Measurements from ENCODE around the gene ADGRE2. TPM values are rescaled to one million over a fixed set of nuclear protein-coding genes. Genes with fewer than 3 reads are reported as not detected.
"Not testable (repeated sequence)": the region's sequence is repeated elsewhere in the genome, so short reads cannot be mapped to it uniquely, and the experiment has no call there.

ADGRE2 gene
- total RNA-seq, 4 donors from 2014 or later: 0.26 to 2.2 (median 0.65) TPM

DNA sequence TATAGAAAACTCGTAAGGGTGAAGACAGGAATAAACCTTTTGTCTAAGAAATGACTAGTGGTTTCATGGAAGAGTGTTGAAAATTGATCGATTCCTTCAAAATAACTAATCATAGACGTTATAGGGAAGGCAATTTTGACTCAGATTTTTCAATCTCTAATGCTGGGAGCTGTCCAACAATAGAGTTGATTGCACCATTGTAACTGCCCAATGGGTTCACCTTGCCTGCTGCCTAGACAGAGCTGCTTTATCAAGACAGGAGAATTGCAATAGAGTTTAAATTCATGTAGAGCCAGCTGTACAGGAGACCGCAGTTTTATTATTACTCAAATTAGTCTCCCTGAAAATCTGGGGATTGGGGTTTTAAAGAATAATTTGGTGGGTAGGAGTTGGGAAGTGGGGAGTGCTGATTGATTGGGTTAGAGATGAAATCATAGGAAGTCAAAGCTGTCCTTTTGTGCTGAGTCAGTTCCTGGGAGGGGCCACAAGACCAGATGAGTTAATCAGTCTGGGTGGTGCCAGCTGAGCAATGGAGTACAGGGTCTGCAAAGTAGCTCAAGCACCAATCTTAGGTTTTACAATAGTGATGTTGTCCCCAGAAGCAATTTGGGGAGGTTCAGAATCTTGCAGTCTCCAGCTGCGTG, 16.8 kb upstream of the ADGRE2 start:
- intact Hi-C loops (cut with DNase I; ENCODE audit: low total_unique reads): no loop called here
- no peak overlapping the region for H3K4me3 ChIP-seq
- H3K27ac ChIP-seq: no peak overlapping the region
- no peaks in the 10 kb centered on the region for H3K27me3 ChIP-seq
- H3K36me3 ChIP-seq: no peaks in the 10 kb centered on the region
- no peaks in the 10 kb centered on the region for H3K9me3 ChIP-seq
- no peaks in the 10 kb centered on the region for H3K4me1 ChIP-seq
- no peak for DNase-seq
- TF ChIP-seq, protein P1, sequence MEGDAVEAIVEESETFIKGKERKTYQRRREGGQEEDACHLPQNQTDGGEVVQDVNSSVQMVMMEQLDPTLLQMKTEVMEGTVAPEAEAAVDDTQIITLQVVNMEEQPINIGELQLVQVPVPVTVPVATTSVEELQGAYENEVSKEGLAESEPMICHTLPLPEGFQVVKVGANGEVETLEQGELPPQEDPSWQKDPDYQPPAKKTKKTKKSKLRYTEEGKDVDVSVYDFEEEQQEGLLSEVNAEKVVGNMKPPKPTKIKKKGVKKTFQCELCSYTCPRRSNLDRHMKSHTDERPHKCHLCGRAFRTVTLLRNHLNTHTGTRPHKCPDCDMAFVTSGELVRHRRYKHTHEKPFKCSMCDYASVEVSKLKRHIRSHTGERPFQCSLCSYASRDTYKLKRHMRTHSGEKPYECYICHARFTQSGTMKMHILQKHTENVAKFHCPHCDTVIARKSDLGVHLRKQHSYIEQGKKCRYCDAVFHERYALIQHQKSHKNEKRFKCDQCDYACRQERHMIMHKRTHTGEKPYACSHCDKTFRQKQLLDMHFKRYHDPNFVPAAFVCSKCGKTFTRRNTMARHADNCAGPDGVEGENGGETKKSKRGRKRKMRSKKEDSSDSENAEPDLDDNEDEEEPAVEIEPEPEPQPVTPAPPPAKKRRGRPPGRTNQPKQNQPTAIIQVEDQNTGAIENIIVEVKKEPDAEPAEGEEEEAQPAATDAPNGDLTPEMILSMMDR (IDR thresholded peaks at IDR 0.05): no peak
- TF ChIP-seq POLR2A (IDR thresholded peaks at IDR 0.05): no peak

DNA sequence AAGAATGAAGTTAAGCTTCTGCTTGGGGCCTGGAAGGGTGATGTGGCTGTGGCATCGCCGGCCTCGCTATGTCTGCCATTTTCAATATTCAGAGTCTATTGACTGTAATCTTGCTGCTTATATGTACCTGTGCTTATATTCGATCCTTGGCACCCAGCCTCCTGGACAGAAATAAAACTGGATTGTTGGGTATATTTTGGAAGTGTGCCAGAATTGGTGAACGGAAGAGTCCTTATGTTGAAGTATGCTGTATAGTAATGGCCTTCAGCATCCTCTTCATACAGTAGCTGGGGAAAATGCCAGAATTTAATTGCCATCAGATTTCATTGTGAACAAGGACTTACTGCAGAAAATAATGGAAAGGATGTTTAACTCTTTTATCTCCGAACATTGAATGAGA, 13.9 kb upstream of the ADGRE2 start:
- H3K4me3 ChIP-seq; H3K36me3 ChIP-seq; H3K27ac ChIP-seq; DNase-seq; intact Hi-C loops (cut with DNase I; ENCODE audit: low total_unique reads); H3K4me1 ChIP-seq; H3K9me3 ChIP-seq; H3K27me3 ChIP-seq: not testable (repeated sequence)

DNA sequence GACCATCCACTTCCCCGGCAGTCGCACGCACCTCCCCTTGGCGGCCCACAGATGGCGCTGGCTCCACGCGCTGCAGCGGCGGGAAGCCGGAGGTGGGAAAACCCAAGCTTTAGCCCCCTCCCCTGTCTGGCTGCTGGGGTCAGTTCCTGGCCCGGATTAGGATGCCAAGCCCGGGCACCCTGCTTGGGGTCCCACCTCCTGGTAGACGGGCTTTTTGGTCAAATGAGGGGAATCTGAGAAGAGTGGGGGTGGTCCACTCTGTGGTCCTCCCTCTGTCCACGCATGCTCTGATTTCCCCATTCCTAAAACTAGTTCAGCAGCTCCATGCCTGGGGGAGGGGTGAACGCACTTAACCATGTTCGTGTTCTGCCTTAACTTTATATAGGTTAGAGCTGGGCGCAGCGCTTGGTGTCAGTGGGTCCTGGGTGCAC, 8.1 kb upstream of the ADGRE2 start:
- H3K27me3 ChIP-seq: no peaks in the 10 kb centered on the region

DNA sequence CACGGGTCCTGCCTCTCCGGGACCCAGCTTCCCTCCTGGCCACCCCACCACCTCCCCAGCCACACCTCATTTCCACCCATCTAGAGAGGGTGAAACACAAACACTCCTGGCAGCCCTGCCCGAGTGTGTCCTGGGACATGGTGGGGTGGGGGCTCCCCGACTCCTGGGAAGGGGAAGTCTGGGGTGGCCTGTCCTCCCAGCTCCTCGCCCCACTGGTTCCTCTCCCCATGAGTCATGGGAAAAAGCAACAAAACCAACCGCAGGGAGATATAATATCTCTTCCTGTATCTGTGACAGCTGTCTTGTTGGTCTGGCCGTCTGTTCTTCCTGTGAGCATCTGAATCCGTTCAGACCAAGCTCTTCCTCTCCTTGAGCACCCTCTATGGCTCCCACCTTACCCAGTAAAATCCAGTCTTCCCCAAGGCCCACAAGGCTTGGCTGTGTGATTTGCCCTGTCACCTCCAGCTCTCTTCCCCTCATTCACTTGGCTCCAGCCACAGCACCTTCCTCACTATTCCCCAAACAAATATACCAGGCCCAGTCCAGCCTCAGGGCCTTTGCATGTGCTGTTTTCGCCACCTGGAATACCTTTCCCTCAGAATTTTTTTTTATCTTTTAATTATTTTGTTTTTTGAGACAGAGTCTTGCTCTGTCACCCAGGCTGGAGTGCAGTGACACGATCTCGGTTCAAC, 6.9 kb upstream of the ADGRE2 start:
- H3K36me3 ChIP-seq; DNase-seq; H3K27me3 ChIP-seq; H3K4me1 ChIP-seq; intact Hi-C loops (cut with DNase I; ENCODE audit: low total_unique reads); H3K27ac ChIP-seq; H3K4me3 ChIP-seq; H3K9me3 ChIP-seq: not testable (repeated sequence)

More for the DNA sequence above, 8.1 kb upstream of the ADGRE2 start:
- H3K4me3 ChIP-seq: no peak overlapping the region
- DNase-seq: no peak
- no peaks in the 10 kb centered on the region for H3K4me1 ChIP-seq
- H3K36me3 ChIP-seq: no peaks in the 10 kb centered on the region
- TF ChIP-seq POLR2A (IDR thresholded peaks at IDR 0.05): no peak
- TF ChIP-seq, protein P1 (IDR thresholded peaks at IDR 0.05): peak in 3 of 4 experiments; percentile 20 to 62 (median 42)
- intact Hi-C loops (cut with DNase I; ENCODE audit: low total_unique reads): no loop called here
- H3K9me3 ChIP-seq: no peaks in the 10 kb centered on the region
- no peak overlapping the region for H3K27ac ChIP-seq

DNA sequence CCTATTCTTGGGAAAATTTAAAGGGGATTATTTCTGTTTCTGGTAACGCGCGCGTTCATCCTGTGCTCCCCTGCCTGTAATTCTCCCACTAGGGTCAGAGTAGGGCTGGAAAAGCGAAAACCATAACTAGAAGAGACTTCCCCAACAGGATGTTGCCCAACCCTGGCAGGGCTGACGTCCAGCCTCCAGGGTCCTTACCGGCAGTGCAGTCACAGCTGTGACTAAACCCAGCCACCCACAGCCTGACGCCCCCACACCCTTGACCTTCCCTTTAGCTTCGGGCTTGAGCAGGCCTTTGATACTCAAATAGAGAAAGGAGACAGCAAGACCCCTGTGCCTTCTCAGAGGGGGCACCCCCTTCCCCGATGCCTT, 6.4 kb upstream of the ADGRE2 start:
- H3K4me1 ChIP-seq; intact Hi-C loops (cut with DNase I; ENCODE audit: low total_unique reads); H3K27me3 ChIP-seq; DNase-seq; H3K9me3 ChIP-seq; H3K4me3 ChIP-seq; H3K36me3 ChIP-seq; H3K27ac ChIP-seq: not testable (repeated sequence)

DNA sequence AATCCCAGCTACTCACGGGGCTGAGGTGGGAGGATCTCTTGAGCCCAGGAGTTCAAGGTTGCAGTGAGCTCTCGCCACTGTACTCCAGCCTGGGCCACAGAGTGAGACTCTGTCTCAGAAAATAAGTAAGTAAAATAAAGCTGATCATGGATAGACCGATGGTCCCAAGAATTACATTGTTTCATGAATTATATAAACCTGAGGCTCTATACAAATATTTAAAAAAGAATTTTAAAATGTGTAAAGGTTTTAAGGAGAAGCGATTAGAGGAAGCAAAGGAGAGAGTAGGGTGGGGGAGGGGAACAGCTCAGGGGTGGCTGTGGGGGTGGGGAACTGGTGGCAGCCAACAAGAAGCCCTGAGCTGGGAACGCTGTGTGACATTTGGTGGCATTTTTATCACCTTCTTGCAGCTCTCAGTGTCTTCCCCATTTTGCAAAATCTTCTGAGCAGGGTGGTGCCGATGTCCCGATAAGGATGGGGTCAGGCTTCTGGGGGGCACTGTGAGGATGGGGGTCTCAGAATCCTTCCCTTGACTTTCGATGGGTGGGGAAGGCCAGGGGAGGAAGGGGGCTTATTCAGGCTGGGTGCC, 5.1 kb upstream of the ADGRE2 start:
- H3K27ac ChIP-seq; DNase-seq; H3K36me3 ChIP-seq; intact Hi-C loops (cut with DNase I; ENCODE audit: low total_unique reads); H3K4me1 ChIP-seq; H3K27me3 ChIP-seq; H3K9me3 ChIP-seq; H3K4me3 ChIP-seq: not testable (repeated sequence)

DNA sequence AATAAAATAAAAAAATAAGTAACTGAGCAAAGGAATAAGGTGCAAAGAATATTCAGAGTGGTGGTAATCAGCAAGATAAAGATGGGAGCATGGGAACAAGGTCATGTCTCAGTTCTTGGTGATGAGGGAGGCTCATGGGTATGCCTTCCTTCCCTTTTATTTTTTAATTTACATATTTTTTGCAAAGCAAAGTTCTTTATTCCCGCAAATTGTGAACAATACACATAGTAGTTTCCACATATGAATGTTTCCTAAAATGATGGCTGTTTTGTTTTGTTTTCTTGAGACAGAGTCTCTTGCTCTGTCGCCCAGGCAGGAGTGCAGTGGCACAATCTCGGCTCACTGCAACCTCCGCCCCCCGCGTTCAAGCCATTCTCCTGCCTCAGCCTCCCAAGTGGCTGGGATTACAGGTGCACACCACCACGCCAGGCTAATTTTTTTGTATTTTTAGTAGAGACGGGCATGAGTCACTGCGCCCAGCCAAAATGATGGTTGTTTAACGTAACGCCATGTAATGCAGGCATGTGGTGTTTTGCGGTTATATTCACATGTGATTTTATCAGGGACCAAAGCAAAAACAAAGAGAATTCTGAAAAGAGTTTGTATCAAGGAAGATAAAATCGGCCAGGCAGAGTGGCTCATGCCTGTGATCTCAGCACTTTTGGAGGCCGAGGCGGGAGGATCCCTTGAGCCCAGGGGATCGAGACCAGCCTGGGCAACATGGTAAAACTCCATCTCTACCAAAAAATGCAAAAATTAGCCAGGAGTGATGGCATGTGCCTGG, 4.5 kb upstream of the ADGRE2 start:
- Histone ChIP-seq H3K27ac (no peak overlapping the region), H3K4me3 (no peak overlapping the region), H3K9me3 (no peaks in the 10 kb centered on the region), H3K36me3 (no peaks in the 10 kb centered on the region), H3K4me1 (no peaks in the 10 kb centered on the region), H3K27me3 (no peaks in the 10 kb centered on the region)
- intact Hi-C loops (cut with DNase I; ENCODE audit: low total_unique reads): no loop called here
- TF ChIP-seq, protein P1 (IDR thresholded peaks at IDR 0.05): no peak
- no peak for TF ChIP-seq POLR2A (IDR thresholded peaks at IDR 0.05)
- no peak for DNase-seq

DNA sequence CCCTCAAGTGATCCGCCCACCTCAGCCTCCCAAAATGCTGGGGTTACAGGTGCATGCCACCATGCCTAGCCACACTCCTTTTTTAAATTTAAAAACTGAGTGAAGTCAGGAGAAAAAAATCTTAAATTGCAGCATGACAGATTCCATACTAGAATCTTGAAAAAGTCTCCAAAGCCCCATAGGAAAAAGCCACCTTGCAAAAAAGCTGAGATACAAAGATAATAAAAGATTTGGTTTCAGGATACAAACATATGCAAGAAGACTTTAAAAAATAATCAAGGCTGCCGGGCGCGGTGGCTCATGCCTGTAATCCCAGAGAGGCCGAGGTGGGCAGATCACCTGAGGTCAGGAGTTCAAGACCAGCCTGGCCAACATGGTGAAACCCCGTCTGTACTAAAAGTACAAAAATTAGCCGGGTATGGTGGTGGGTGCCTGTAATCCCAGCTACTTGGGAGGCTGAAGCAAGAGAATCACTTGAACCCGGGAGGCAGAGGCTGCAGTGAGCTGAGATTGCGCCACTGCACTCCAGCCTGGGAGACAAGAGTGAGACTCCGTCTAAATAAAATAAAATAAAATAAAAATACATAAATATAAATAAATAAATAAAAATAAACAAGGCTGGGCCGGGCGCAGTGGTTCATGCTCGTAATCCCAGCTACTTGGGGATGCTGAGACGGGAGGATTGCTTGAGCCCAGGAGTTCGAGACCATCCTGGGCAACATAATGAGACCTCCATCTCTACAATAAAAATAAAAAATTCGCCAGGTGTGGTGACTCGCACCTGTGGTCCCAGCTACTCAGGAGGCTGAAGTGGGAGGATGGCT, 3.6 kb upstream of the ADGRE2 start:
- not testable (repeated sequence) for DNase-seq, H3K9me3 ChIP-seq

More for the DNA sequence above, 3.6 kb upstream of the ADGRE2 start:
- H3K4me3 ChIP-seq; H3K27ac ChIP-seq; H3K36me3 ChIP-seq; H3K4me1 ChIP-seq; intact Hi-C loops (cut with DNase I; ENCODE audit: low total_unique reads); H3K27me3 ChIP-seq: not testable (repeated sequence)

Data from uterus (tissue), 4 donors.